ENCODE results near the gene BFSP1.
A peak's percentile ranks its signal among the peaks of the same experiment; 100 is the strongest.

The BFSP1 gene

DNA sequence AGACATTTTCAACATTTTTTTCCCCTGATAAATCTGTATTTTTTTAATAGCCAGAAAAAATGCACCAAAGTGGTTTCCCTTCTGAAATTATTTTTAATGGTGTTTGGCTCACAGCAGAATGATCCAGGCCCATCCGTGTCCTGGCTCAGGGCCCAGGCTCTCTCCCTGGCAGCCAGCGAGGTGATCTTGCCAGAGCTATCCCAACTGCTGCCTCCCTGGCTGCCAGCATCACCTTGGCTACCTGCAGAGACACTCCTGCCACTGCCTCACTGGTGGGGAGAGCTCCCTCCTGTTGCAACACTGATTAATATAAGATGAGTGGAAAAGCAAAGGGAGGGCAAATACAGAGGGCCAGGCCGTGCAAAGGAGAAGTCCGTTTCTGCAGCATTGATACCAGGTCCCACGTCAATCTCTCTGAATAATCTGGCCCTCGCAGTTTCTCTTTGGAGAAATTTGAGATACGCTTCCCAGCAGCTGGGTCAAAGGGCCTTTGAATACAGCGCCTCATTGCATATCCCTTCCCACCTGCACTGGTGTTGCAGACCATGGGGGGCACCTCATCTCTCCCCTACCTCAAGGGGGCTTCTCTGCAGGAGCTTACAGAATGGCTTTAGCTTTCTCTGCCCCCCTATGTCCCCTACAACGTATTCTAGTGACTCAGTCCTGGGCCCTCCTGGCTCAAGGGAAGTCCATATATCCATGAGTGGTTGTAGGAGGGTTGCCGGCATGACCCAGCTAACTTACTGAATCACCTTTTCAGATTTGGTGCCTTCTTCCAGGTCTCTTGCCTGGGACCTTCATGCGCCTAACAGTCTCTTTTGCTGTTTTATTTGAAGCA lies 25.9 kb upstream of the BFSP1 start:
- peak; percentile 50 for DNase-seq

DNA sequence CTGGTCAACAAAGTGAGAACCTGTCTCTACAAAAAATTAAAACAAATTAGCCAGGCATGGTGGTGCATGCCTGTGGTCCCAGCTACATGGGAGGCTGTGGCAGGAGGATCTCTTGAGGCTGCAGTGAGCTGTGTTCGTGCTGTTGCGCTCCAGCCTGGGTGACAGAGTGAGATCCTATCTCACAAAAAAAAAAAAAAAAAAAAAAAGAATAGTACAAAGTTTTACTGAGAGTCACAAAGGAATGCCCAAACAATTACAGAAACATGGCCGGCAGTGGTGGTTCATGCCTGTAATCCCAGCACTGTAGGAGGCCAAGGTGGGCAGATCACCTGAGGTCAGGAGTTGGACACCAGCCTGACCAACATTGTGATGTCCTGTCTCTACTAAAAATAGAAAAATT lies 23.9 kb upstream of the BFSP1 start:
- no peak for DNase-seq

DNA sequence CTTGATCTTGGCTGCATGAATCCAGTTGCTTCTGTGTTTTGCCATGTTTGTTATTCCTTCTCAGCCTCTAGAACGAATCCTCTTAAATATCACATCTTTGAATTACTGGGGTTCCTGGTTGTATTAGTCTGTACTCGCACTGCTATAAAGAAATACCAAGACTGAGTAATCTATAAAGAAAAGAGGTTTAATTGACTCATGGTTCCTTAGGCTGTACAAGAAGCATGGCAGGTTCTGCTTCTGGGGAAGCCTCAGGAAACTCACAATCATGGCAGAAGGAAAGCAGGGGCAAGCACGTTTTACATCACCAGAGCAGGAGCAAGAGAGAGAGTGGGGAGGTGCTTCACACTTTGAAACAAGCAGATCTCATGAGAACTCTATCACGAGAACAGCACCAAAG lies 18.0 kb upstream of the BFSP1 start:
- DNase-seq: no peak

DNA sequence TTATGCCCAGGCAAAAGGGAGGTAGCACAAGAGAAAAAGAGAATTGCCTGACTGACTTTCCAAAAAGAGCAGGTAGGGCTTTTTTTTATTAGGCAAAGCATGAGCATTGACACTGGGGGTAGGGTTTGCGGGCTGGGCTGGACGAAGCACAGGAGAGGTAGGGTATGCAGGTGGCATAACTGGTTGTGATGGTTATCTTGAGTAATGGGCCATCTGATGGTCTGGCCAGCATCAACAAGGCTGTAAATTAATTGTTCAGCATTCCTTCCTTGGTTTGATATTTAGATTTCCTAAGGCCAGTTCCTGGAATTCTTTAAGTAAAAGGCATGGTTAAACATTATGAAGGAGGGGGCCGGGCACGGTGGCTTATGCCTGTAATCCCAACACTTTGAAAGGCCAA lies 13.9 kb upstream of the BFSP1 start:
- DNase-seq: no peak

DNA sequence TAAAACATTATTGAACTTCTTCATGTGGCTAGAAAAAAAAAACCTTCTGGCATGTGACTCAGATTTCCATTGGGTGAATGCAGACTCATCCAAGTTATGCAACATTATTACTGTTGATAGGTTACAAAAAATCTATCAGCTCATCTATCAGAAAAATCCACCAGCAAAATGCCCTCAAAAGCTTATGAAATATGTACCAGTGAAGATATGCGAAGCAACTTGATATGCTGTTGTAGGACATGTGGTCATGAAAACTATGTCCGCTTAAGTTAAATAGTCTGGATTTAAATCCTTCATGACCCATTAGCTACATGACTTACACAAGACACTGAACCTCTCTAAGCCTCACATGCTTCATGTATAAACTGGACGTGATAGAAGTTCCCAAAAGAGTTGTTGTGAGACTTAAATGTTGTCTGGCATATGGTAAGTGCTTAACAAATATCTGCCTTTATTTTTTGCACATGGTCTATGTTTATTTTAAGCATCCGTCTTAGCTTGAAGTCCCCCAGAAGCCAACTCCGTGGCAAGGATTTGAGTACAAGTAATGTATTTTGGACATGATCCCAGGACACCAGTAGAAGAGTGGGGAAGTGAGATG lies 12.5 kb upstream of the BFSP1 start:
- no peak for DNase-seq

DNA sequence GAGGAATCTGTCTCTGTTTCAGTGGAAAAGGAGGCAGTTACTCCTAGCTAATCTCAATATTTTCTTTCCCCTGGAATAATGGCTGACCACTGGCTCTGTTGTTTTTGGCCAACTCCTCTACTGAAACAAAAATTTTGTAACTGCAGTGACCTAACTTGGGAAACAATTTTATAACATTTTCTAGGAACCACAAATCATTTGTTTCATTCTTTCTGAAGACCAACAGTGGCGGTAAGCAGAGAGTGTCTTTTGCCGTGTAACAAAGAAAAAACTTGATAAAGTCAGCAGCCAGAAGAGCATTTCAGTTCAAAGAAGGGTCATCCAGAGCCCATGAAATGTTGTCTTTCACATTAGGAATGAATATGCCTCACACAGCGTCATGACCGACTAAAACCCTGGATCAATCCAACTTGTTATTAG lies 11.8 kb upstream of the BFSP1 start:
- no peak for DNase-seq

DNA sequence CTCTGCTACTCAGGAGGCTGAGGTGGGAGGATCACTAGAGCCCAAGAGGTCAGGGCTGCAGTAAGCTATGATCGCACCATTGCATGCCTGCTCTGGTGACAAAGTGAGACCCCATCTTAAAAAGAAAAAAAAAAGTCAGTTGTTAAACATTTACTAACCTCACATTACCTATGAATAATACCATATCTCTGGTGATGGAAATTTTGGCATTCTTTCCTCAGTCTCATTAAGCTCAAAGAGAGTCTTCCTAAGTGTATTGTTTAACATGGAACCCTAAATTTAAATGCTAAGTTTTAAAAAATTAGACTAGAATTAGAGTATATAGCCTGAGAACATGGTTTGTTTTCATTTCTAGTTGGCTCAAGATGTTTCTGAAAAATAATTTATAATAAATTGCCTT lies 11.3 kb upstream of the BFSP1 start:
- DNase-seq: no peak

DNA sequence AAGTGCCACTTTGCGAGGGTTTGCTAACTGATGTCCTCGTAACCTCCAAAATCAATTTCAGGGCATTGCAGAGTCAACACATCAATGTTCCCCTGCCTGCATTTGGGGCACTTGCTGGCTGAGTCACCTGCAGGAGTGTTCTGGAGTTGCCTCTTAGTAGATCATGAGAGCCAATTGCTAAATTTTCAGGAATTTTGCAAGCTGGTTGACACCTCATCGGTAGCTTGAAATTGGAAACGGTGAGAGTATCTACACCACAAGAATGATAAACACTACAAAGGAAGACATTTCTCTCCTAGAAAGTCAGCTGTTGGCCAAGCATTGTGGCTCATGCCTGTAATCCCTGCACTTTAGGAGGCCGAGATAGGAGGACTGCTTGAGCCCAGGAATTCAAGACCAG lies 10.8 kb upstream of the BFSP1 start:
- DNase-seq: peak; percentile 72

DNA sequence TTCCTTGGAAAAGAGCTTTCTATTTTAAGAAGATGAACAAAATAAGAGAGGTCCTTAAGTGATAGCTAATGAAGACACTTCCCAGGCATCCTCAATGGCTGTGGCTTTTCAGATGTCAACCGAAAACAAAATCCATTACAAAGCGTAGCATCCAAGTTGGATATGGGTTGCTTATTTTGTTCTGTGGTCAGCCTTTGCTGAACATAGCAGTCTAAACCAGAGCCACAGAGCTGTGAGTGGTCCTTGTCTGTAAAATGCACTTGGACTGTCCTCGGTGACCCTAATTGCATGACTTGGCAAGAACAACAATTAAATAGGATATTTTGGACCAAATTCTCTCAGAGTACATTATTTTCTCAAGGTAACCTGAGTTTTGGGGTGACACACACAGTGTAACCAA lies 10.4 kb upstream of the BFSP1 start:
- no peak for DNase-seq

DNA sequence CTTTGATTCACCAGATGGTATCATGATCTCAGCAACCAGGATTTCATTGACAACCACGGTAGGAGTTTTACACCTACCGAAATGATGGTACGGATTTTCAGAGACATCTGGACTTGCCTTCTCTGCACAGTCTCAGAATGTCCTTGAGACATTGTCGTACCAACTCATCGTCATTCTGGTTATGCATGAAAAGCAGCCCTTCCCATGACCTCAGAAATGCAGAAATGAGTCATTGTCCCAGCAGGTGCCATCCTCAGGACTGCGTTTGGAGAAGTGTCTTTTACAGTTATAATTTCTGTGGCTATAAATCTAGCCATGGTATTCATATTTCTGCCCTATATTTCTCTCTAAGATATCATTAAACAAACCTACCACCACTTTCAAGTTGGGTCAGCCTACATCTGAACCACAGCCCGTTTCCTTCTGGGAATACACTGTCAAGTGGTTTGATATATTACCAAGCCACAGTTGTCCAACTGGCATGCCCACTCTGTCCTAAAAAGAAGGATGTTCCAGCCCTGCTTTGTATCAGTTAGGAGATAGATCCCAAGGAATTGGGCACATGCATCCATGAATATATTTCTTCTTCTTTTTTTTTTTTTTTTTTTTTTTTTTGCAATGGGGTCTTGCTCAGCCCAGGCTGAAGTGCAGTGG lies 7.5 kb upstream of the BFSP1 start:
- DNase-seq: no peak

DNA sequence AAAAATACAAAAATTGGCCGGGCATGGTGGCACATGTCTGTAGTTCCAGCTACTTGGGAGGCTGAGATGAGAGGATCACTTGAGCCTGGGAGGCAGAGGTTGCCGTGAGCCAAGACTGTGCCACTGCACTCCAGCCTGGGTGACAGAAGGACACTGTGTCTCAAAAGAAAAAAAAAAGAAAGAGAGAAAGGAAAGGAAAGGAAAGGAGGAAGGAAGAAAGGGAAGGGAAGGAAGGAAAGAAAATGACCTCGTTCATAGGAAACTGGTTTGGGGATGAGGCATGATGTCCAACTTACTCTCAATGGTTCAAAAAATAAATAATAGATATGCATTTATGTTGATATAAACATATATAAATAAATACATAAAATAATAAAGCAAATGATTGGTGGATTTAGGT lies 6.8 kb upstream of the BFSP1 start:
- no peak for DNase-seq

DNA sequence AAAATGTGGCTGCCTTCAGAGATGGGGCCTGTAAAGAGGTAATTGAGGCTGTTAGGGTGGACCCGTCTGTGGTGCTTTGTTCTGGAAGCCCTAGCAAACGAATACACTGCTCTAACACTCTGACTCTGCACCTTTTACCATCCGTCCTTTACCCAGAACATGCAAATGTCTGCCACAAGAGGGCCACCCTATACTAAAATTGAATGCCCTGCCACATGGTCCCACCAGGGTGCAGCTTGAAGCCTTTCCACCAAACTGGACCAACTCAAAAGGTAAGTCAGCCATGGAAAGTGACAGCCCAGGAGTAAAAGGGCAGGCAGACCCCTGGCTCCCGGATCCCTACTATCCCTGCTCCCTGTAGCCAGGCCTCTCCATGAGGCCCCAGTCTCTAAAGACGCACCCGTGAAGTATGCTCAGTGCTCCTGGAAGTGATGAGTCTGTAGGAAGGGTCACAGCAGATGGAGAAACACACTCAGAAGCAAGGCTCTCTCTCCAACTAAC lies 5.8 kb upstream of the BFSP1 start:
- DNase-seq: peak; percentile 35

DNA sequence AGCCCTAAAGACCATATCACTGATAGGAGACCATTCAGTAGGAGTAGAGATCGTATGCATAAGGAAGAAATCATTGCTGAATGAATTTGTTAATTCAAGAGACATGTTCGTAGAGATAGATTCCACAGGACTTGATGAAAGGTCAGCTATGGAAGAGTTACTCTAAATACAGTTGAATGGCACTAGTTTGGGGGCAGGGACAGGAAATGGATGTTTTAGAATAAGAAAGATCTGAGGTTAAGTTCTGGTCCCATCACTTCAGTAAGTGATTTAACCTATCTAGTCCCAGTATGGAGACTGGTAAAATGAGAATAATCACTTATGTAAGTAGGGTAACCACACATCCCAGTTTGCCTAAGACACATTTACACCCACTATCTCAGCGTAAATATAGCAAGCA lies 2.9 kb upstream of the BFSP1 start:
- no peak for DNase-seq

DNA sequence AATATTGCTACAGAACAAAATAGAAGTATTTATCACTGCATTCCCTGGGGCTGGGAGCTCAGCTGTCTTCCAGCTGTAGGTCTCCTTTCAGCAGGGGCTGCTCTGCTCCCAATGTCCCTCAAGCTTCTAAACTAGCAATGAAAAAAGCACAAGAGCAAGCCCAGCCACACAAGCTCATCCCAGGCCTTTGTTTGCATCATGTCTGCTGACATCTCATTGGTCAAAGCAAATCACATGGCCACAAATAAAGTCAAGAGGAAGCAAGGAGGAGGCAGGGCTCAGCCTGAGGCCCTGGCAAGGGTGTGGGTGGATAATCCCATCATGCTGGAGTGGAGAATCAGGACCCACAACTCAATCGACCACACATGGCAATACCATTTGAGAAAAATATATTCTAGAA lies 2.2 kb upstream of the BFSP1 start:
- DNase-seq: peak; percentile 70

DNA sequence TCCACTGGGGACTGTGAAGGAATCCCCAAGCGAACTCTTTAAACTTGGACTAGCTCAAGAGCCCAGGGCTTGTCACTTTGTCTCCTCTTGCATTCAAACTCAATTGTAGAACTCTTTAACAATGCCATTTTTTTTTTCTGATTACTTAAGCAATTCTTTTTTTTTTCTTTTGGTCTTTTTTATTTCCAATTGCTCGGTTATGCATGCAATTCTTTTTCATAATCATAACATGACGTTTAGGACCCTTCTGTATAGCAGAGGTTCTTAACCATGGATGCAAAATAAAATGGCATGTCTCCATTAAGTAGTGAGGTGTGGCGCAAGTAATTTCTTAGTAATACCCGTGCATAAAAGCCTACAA lies 466 bp upstream of the BFSP1 start:
- DNase-seq: no peak

DNA sequence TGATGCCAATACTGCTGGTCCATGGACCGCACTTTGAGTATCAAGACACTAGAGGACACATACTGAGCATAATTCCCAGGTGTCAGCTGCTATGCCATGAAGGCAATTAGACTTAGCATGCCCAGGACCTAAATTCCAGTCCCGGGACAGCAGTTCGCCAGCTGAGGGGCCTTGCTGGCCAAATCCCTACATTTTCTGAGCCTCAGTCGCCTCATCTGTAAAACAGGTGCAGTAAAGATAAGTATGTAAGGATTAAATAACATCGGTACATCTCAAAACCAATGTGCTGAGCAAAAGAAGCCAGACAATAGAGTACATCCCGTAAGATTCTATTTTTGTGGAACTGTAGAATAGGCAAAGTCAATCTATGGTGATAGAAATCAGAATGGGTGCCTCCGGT lies 1.0 kb downstream of the BFSP1 start:
- no peak for DNase-seq

DNA sequence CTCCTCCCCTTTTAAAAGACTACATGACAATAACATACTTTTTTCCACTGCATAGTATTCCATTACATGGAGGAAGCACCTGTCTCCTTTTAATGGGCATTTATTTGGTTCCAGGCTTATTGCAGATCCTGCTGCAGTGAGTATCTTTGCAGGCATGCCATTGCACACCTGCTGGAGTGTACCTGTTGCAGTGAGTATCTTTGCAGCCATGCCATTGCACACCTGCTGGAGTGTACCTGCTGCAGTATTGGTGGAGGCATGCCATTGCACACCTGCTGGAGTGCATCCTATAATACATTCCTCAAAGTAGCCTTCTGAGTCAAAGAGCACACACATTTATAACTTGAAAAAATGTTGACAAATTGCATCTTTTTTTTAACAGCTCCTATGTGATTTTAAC lies 1.6 kb downstream of the BFSP1 start:
- DNase-seq: no peak

DNA sequence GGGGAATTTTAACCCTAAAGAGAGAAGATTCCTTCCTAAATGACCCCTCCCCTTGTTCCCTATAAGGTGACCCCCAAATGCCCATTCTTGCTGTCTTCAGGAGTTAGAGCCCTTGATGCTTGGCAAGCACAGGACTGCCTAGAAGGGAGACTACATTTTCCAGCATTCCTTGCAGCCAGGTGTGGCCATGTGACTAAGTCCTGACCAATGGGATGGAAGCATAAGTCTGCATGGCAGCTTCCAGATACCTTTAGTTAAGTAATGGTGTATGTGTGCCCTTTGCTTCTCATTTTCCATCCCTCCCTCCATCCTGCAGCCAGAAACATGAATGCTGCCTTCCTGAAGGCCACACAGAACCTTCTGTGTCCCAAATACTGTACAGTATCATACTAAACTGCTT lies 5.5 kb downstream of the BFSP1 start:
- peak; percentile 21 for DNase-seq

DNA sequence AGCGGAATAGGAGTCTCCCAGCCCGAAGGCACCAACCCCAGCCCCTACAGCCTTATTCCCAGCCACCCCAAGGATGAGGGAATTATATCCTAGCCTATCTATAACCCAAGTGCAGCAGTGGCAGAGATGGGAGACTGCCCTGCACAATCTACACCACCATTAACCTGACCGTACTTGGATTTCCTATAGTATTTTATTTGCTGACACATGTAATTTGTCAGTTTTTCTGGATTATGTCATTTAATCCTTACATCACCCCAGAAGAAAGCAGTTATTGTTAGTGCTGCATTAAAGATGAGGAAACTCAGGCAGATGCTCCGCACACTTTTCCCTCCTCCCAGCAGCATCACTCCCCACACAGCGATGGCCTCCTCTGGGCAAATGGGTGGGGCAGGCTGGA lies 6.0 kb downstream of the BFSP1 start:
- DNase-seq: no peak

DNA sequence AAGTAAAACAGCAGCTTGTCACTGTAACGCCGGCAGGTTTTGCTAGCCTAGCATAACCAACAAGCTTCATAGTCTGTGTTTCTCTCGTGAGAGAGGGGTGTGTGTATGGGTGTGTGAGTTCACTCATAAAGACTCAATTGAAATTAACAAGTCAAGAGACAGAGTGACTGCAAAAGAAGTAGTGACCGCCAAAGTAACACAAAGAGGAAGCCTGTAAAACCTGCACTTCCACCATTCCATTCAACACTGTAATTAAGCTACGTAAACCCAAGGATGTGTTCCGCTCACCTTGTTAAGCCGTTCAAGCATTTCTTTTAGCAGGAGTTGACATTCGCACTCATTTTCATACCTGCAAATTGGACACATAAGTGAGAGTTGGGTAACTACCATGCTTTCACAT lies 6.6 kb downstream of the BFSP1 start:
- no peak for DNase-seq

DNA sequence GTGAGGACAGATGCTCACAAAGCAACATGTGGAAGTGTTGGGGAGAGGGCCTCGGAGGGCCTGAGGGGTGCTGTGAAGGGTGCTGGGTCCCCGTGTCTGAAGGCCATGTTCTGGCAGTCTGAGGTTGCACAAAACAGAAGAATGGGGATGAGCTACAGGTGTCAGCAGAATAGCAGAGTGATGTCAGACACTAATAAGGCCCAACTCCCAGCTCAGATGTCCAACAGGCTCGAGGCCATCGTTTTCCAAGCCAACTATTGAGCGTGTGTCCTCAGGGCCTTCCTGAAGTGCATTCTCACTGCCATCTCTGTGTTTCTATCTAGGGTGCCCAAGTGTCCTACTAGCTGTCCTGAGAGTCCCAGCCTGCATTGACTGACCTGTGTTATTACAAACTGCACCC lies 7.9 kb downstream of the BFSP1 start:
- no peak for DNase-seq

DNA sequence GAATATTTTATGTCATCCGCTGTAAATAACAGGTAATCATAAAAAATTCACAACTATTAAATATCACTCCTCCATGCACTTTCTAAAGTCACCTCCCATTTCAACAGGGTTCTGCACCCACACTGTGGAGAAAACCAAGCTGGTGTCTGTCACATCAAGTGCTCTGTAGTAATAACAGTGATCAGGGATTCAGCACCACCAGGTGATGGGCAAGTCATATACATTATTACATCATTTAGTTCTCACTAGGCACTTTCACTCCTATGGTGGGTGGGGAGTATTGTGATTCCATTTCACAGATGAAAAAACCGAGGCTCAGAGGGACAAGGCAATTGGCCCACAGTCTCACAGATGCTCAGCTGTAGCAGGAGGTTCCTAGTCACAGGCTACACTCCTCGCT lies 8.7 kb downstream of the BFSP1 start:
- no peak for DNase-seq

DNA sequence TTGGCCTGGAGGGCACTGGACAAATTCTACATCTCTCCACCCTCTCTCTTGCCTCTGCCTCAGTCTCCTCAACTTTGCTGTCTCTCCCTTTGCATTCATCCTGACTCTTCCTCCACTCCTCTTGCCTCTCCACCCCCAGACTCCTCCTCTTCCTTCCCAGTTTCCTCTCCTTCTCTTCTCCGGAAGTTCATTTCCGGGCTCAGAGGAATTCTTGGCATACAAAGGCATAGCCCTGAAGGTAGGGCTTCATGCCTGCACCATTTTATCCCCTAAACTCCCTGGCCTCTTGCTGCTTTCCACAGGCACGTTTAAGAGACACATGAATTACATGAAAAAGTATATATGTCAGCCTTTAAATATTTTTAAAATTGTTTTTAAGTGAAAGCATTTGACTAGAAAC lies 10.6 kb downstream of the BFSP1 start:
- peak; percentile 39 for DNase-seq

DNA sequence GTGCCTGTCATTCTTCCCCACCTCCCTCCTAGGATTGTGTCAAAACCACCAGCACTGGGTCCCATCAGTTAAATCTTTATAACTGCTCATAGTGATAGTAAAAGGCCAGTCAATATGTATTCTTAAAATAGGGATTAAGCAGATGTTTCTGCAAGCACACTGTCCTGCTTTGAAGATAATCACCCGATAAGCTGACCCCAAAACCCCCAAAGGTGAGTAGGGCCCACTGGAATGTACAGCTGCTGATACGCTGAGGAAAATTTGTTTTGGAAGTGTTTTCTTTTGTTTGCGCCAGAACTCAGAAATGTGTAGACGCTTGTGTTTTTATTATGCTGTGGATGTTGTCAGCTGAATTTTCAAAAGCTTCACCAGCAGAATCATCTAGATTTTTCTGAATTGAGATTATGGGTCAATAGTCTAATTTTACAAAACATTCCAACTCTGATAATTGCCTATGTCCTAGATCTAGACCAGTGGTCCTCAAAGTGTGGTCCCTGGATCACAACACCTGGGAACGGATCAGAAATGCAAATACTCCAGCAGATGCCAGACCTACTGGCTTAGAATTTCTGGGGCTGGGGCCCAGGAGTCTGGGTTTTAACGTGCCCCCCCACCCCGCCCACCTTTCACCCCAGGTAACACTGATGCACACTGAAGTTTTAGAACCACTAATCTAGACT lies 11.4 kb downstream of the BFSP1 start:
- DNase-seq: no peak
